Panc1 (cell line): Measurements from ENCODE around the gene SLC25A22. TPM values are rescaled to one million over a fixed set of nuclear protein-coding genes. Genes with fewer than 3 reads are reported as not detected.

Experiments used
- ATAC-seq: fragments of 200-7000 bp; cut with Tn5 transposase; 2 replicates; pipeline ENCODE4 v1.9.1; 2020; ENCODE audit warnings: mild to moderate bottlenecking, moderate library complexity
- BruUV-seq: library from RNA; stranded (reverse); fragments of 400-500 nt; replicated peaks from 2 replicates; lab custom pipeline; 2021; lab: Mats Ljungman, UMichigan
- CTCF ChIA-PET: fragments of 300-600 bp; sonication (Branson Sonifier 250); formaldehyde crosslinking; loops from one replicate; lab custom pipeline; 2022; ENCODE audit warnings: antibody characterized with exemption; lab: Charles Lee
- POLR2A ChIA-PET: fragments of 300-600 bp; sonication (Branson Sonifier 250); formaldehyde crosslinking; loops from one replicate; lab custom pipeline; 2022; ENCODE audit warnings: antibody characterized with exemption; lab: Charles Lee
- DNase-seq: peaks from one replicate; pipeline ENCODE4 v3.0.0-alpha.2; 2010; ENCODE audit warnings: low read depth, low spot score
- H3K27ac ChIP-seq: 2 replicates; pipeline ENCODE4 v1.5.1; 2011; ENCODE audit warnings: mild to moderate bottlenecking, low read length, inconsistent platforms
- H3K27me3 ChIP-seq: fragments of 200-500 bp; sonication (Bioruptor generic); 2 replicates; pipeline ENCODE4 v1.6.0; 2014; ENCODE audit warnings: low read length, inconsistent platforms; ENCODE audit not compliant: control insufficient read depth, insufficient read depth
- H3K36me3 ChIP-seq: fragments of 200-500 bp; sonication (Bioruptor generic); 2 replicates; pipeline ENCODE4 v1.5.1; 2014; ENCODE audit warnings: inconsistent platforms, mild to moderate bottlenecking, low read length, moderate library complexity; ENCODE audit not compliant: control insufficient read depth, insufficient read depth
- H3K4me1 ChIP-seq: 2 replicates; pipeline ENCODE4 v1.5.1; 2011; ENCODE audit warnings: inconsistent platforms, mild to moderate bottlenecking, low read length, moderate library complexity; ENCODE audit not compliant: control insufficient read depth, insufficient read depth
- H3K4me3 ChIP-seq, 2 experiments: 2 replicates each; pipeline ENCODE4 v1.5.1; 2011 to 2012; ENCODE audit warnings: low read depth in 2 of 2, low read length in 2 of 2, mild to moderate bottlenecking in 2 of 2, inconsistent platforms in 1 of 2, moderate library complexity in 1 of 2
- H3K9me3 ChIP-seq: fragments of 200-500 bp; sonication (Bioruptor generic); 2 replicates; pipeline ENCODE4 v1.5.1; 2014; ENCODE audit warnings: low read depth, mild to moderate bottlenecking, inconsistent platforms, low read length, moderate library complexity; ENCODE audit not compliant: control insufficient read depth, insufficient read depth
- CTCF ChIP-seq: fragments of 450-650 bp; IDR thresholded peaks from 2 replicates; pipeline ENCODE4 v1.5.1; 2017; ENCODE audit warnings: mild to moderate bottlenecking
- POLR2AphosphoS5 ChIP-seq: IDR thresholded peaks from 2 replicates; pipeline ENCODE4 v1.6.1; 2012; ENCODE audit warnings: mild to moderate bottlenecking, low read depth, low read length, moderate library complexity
- REST ChIP-seq, 2 experiments: IDR thresholded peaks; 2 replicates each; pipeline ENCODE4 v1.6.1; 2011 to 2012; ENCODE audit warnings: low read depth in 2 of 2, control low read depth in 1 of 2, low read length in 1 of 2, mild to moderate bottlenecking in 1 of 2, moderate library complexity in 1 of 2; ENCODE audit not compliant: insufficient read depth in 1 of 2
- SIN3A ChIP-seq: IDR thresholded peaks from 2 replicates; pipeline ENCODE4 v1.6.1; 2012; ENCODE audit warnings: low read depth, mild to moderate bottlenecking, low read length, moderate library complexity, borderline replicate concordance; ENCODE audit not compliant: insufficient read depth
- TCF7L2 ChIP-seq: IDR thresholded peaks from 2 replicates; pipeline ENCODE4 v1.6.1; 2011; ENCODE audit warnings: mild to moderate bottlenecking, low read depth, low read length, inconsistent platforms
- in situ Hi-C: cut with HindIII; loops from 2 replicates; pipeline ENCODE4 v1.10.0; 2016; ENCODE audit warnings: low sequenced_read_pairs, low pct_unique_long_range_greater_than_20kb
- intact Hi-C: fragments of 100-400 bp; cut with micrococcal nuclease; formaldehyde crosslinking; loops from one replicate; pipeline ENCODE4 v1.10.0; 2022; ENCODE audit not compliant: unreplicated experiment
- total RNA-seq: library from RNA; stranded (reverse); gene quantifications from one replicate; pipeline ENCODE4 v1.2.1, GENCODE V29; 2021; ENCODE audit not compliant: unreplicated experiment

SLC25A22 gene
- total RNA-seq, 1 experiment from 2014 or later, result 119 TPM

GRCh38 chr11:801097-801780 lies 3.2 kb upstream of the SLC25A22 start:
- TF ChIP-seq SIN3A (no peak), POLR2AphosphoS5 (0 out of 2 replicates have a peak, but pooled peaks have one; percentile 21), REST (IDR thresholded peaks at IDR 0.05; ENCODE audit: insufficient read depth in 1 of 2, low read depth in 2 of 2, low read length in 1 of 2) (no peak)
- Histone ChIP-seq H3K36me3 (no peaks in the 10 kb centered on the region), H3K27ac (no peak overlapping the region), H3K4me3 (no peak overlapping the region), H3K27me3 (no peaks in the 10 kb centered on the region), H3K4me1 (peaks cover 41% of the 10 kb centered on the region), H3K9me3 (no peaks in the 10 kb centered on the region)
- ChIA-PET POLR2A (no interaction called here), CTCF (interaction anchor here (0.6 kb wide), 1 partner anchor 21 kb away, joined by 3 read pairs; no protein-coding TSS in a partner anchor)
- in situ Hi-C loops, result no loop called here
- no TSS peak for BruUV-seq
- intact Hi-C loops, result no loop called here
- DNase-seq (no peak), ATAC-seq (no peak)

- peaks cover 36% of the 10 kb centered on the region for H3K4me1 ChIP-seq
- in situ Hi-C loops, result no loop called here
- no peak for DNase-seq
- H3K27me3 ChIP-seq, result no peaks in the 10 kb centered on the region
- no peak overlapping the region for H3K27ac ChIP-seq
- TF ChIP-seq REST (IDR thresholded peaks at IDR 0.05; ENCODE audit: insufficient read depth in 1 of 2, low read depth in 2 of 2, low read length in 1 of 2), result no peak
- TF ChIP-seq CTCF, result no peak
- TF ChIP-seq SIN3A, result no peak
- no peak for TF ChIP-seq TCF7L2
- TF ChIP-seq POLR2AphosphoS5, result no peak
- intact Hi-C loops, result no loop called here
- ATAC-seq, result no peak
- no peaks in the 10 kb centered on the region for H3K9me3 ChIP-seq
- CTCF ChIA-PET, result no interaction called here
- no peaks in the 10 kb centered on the region for H3K36me3 ChIP-seq
- H3K4me3 ChIP-seq, result no peak overlapping the region
- BruUV-seq, result no TSS peak
- POLR2A ChIA-PET, result no interaction called here
Measured at GRCh38 chr11:800473-800872, 2.4 kb upstream of the SLC25A22 start.
